Measurements from ENCODE around the gene PLEKHA3.

DNA sequence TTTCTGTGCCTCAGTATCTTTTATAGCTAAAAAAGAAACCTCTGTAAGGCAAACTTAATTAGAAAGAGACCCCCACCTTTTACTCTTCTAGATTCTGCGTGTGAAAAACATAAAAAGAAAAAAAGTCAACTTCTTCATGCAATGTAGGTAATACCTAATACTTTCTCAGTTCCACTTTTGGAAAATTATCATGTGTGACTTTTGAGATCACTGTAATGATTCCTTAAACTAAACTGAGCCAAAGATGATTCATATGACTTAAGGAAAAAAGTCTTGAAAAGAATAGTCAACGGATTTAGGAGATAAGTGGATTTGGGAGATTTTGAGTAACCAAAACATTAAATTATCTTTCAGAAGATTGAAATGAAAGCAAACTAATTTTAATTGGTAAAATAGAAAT is 48.9 kb downstream of the PLEKHA3 start:
- TF ChIP-seq POLR2A (IDR thresholded peaks at IDR 0.05) (no peak), POLR2AphosphoS5 (IDR thresholded peaks at IDR 0.05) (no peak)
- TF ChIP-seq, protein P1, sequence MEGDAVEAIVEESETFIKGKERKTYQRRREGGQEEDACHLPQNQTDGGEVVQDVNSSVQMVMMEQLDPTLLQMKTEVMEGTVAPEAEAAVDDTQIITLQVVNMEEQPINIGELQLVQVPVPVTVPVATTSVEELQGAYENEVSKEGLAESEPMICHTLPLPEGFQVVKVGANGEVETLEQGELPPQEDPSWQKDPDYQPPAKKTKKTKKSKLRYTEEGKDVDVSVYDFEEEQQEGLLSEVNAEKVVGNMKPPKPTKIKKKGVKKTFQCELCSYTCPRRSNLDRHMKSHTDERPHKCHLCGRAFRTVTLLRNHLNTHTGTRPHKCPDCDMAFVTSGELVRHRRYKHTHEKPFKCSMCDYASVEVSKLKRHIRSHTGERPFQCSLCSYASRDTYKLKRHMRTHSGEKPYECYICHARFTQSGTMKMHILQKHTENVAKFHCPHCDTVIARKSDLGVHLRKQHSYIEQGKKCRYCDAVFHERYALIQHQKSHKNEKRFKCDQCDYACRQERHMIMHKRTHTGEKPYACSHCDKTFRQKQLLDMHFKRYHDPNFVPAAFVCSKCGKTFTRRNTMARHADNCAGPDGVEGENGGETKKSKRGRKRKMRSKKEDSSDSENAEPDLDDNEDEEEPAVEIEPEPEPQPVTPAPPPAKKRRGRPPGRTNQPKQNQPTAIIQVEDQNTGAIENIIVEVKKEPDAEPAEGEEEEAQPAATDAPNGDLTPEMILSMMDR (IDR thresholded peaks at IDR 0.05), result no peak
